A549 treated with RU486 at 1 μM for 4 hours (cell line): ENCODE data around the gene PACSIN3. TPM values are rescaled to one million over a fixed set of nuclear protein-coding genes. Genes with fewer than 3 reads are reported as not detected.

Experiments used
- total RNA-seq: library from RNA; stranded (reverse); fragments of 200-300 nt; extraction: Qiagen RNA extraction; gene quantifications from 5 replicates; pipeline ENCODE4 v1.2.3, GENCODE V29; 2022; ENCODE audit warnings: low read depth

Gene PACSIN3
- total RNA-seq: 25.9 to 33.8 TPM (median 30.6 TPM) in 5 replicates

DNA sequence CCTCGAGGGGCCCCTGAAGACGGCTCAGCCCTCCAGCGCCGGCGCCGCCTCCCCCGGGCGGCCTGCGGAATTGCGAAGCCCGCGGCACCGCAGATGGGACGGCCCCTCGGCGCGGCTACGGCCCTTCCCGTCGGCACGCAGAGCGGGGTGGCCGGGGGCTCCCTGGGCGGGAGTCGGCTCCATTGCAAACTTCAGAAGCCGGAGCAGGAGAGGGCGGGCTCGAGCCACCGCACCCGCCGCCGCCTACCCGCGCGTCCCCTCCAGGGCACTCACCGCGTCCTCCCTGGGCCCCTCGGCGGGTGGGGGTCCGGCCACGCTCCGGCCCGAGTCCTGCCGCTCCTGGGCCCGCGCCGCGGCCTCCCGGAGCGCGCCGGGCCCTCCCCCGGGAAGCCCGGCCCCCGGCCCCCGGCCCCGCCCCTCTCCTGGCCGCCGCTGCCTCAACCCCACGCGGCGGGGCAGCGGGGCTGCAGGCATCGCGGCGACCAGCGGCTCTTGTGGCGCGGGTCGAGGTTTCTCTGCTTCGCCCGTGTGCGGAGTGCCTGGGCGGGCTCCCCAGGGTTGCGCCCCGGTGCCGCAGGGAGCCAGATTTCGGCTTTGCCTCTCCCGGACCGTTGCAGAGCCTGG lies at the start of gene PACSIN3:
PACSIN3 (minus strand) TSS at position 359 of the 624 bp plus-strand sequence. CDS start 3,707 bp downstream, outside the sequence.

DNA sequence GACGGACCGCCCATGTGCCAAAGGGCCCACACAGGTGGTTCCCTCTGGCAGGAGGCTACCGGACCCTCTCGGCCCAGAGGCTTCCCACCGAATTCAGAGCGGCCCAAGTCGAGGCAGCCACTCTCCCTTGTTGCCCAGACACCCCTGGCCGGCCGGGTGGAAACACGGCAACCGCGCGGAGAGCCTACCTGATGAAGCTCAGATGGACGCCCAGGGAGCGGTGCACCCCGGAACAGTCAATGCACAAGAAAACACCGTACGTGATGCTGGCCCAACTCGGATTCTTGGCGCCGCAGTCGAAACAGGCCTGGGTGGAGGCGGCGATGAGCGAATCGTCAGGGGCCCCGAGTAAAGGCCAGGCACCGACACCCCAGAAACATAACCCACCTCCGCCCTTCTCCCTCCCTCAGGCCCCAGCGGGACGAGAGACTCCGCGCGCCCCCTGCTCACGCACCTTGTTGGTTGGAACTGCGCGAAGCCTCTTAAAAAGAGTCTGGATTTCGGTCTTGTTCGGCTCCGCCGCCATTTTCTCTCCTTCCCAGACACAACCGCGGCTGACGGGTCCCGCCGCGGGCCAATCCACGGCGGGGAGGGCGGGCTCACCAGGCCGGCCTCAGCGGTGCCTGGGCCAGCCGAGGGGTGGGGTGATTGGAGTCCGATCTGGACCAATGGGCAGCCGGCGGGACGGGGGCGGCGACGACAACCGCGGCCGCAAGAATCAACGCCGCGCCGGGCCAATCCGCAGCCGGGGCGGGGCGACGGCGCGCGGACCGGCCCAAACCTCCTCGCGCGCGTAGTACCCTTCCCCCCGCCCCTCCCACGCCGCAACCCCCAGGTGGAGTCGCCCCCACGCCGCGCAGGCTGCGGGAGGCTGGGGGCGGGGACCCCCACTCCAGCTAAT lies 9.7 kb downstream of the PACSIN3 start, which contains the start of gene ARFGAP2:
ARFGAP2 (minus strand) TSS at position 552 of the 901 bp plus-strand sequence; CDS start at position 526, 26 bp downstream.

Other genes with a start within 250 kb of the PACSIN3 start
- 27.7 to 31.8 TPM (median 29.4 TPM) in 5 replicates for gene CSTPP1, start 249.7 kb downstream of the PACSIN3 start, total RNA-seq
- gene ARFGAP2, start 9.6 kb downstream of the PACSIN3 start, total RNA-seq: 25.2 to 32.3 TPM (median 26.7 TPM) in 5 replicates
- gene DDB2, start 28.5 kb upstream of the PACSIN3 start, total RNA-seq: 82.8 to 107 TPM (median 88.0 TPM) in 5 replicates
- 20.8 to 31.1 TPM (median 23.0 TPM) in 5 replicates for gene ACP2, start 62.4 kb upstream of the PACSIN3 start, total RNA-seq
- gene NR1H3, start 71.6 kb upstream of the PACSIN3 start, total RNA-seq: 10.1 to 17.8 TPM (median 14.7 TPM) in 5 replicates
- 20.4 to 23.7 TPM (median 22.1 TPM) in 5 replicates for gene MADD, start 83.7 kb upstream of the PACSIN3 start, total RNA-seq
- 0.06 to 0.13 TPM (median 0.08 TPM) in 5 replicates for gene MYBPC3, start 166.3 kb upstream of the PACSIN3 start, total RNA-seq
- gene SPI1, start 192.1 kb upstream of the PACSIN3 start, total RNA-seq: 0.09 TPM in 1 of 5 replicates, not detected in the others
- 38.8 to 55.3 TPM (median 43.5 TPM) in 5 replicates for gene SLC39A13, start 222.2 kb upstream of the PACSIN3 start, total RNA-seq
- gene PSMC3, start 240.0 kb upstream of the PACSIN3 start, total RNA-seq: 184 to 261 TPM (median 197 TPM) in 5 replicates